Measurements from ENCODE around the gene TUG1. TPM values are rescaled to one million over a fixed set of nuclear protein-coding genes. Genes with fewer than 3 reads are reported as not detected.

Gene TUG1
- total and polyA plus RNA-seq, 4 donors = 11.3 to 32.9 (median 18.2) TPM

GRCh38 chr22:30990690-30991089 lies 21.6 kb downstream of the TUG1 start:
- no peak for DNase-seq (ENCODE audit: low spot score)
- WGBS = 93% methylated on average over 1 of the region's 1 CpG

DNA sequence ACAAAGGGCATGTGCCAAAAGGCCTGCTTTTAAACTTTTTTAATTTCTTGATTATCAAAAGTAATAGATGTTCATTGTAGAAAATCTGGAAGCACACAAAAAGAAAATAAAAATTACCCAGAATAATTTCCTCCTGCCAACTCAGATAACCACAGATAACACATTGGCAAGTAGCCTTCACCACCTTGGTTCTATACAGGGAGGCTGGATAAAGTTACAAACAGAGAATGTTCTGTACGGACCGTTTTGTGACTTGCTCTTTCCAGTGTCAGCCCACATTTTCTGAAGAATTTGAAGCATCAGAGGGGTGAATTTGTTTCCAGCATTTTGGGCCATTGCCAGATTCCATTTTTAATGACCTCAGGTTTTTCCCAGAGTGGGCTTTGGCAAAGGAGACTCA lies 23.5 kb downstream of the TUG1 start:
- DNase-seq (ENCODE audit: low spot score) = no peak
- 62% methylated on average over 2 of the region's 2 CpGs for WGBS
- Histone ChIP-seq H3K4me3 (ENCODE audit: low read depth in 1 of 3, low read length in 3 of 3) (no peak overlapping the region), H3K27ac (ENCODE audit: low read depth in 1 of 2, low read length in 2 of 2) (no peak overlapping the region), H3K36me3 (ENCODE audit: control insufficient read depth in 4 of 4, insufficient read depth in 3 of 4, low read depth in 1 of 4, low read length in 3 of 4) (no peaks in the 10 kb centered on the region), H3K4me1 (ENCODE audit: control insufficient read depth in 4 of 4, insufficient read depth in 4 of 4, low read length in 3 of 4) (no peaks in the 10 kb centered on the region), H3K27me3 (ENCODE audit: control insufficient read depth in 4 of 4, insufficient read depth in 4 of 4, low read length in 3 of 4) (no peaks in the 10 kb centered on the region), H3K9me3 (ENCODE audit: control insufficient read depth in 4 of 4, low read length in 3 of 4) (no peaks in the 10 kb centered on the region), H3K9ac (ENCODE audit: low read depth in 1 of 2, low read length in 2 of 2) (no peak overlapping the region)
- TF ChIP-seq FOXA1 (IDR thresholded peaks at IDR 0.05) = no peak
- TF ChIP-seq REST (IDR thresholded peaks at IDR 0.05) = no peak
- no peak for TF ChIP-seq HNF4G (IDR thresholded peaks at IDR 0.05)
- no peak for TF ChIP-seq EGR1 (IDR thresholded peaks at IDR 0.05; ENCODE audit: low read depth in 2 of 2)
- TF ChIP-seq, protein P1, sequence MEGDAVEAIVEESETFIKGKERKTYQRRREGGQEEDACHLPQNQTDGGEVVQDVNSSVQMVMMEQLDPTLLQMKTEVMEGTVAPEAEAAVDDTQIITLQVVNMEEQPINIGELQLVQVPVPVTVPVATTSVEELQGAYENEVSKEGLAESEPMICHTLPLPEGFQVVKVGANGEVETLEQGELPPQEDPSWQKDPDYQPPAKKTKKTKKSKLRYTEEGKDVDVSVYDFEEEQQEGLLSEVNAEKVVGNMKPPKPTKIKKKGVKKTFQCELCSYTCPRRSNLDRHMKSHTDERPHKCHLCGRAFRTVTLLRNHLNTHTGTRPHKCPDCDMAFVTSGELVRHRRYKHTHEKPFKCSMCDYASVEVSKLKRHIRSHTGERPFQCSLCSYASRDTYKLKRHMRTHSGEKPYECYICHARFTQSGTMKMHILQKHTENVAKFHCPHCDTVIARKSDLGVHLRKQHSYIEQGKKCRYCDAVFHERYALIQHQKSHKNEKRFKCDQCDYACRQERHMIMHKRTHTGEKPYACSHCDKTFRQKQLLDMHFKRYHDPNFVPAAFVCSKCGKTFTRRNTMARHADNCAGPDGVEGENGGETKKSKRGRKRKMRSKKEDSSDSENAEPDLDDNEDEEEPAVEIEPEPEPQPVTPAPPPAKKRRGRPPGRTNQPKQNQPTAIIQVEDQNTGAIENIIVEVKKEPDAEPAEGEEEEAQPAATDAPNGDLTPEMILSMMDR (IDR thresholded peaks at IDR 0.05; ENCODE audit: low read depth, low read length, missing input control) = no peak
- TF ChIP-seq NR2F2 (IDR thresholded peaks at IDR 0.05) = no peak
- TF ChIP-seq JUND (IDR thresholded peaks at IDR 0.05) = no peak
- TF ChIP-seq TAF1 (conservative IDR thresholded peaks at IDR 0.05) = no peak
- TF ChIP-seq, protein P2, sequence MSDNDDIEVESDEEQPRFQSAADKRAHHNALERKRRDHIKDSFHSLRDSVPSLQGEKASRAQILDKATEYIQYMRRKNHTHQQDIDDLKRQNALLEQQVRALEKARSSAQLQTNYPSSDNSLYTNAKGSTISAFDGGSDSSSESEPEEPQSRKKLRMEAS (IDR thresholded peaks at IDR 0.05) = no peak
- TF ChIP-seq, protein P3, sequence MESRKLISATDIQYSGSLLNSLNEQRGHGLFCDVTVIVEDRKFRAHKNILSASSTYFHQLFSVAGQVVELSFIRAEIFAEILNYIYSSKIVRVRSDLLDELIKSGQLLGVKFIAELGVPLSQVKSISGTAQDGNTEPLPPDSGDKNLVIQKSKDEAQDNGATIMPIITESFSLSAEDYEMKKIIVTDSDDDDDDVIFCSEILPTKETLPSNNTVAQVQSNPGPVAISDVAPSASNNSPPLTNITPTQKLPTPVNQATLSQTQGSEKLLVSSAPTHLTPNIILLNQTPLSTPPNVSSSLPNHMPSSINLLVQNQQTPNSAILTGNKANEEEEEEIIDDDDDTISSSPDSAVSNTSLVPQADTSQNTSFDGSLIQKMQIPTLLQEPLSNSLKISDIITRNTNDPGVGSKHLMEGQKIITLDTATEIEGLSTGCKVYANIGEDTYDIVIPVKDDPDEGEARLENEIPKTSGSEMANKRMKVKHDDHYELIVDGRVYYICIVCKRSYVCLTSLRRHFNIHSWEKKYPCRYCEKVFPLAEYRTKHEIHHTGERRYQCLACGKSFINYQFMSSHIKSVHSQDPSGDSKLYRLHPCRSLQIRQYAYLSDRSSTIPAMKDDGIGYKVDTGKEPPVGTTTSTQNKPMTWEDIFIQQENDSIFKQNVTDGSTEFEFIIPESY (IDR thresholded peaks at IDR 0.05) = no peak
- no peak for TF ChIP-seq GABPA (IDR thresholded peaks at IDR 0.05 in 1 of 2, conservative IDR thresholded peaks at IDR 0.05 in 1 of 2)
- TF ChIP-seq, protein P4, sequence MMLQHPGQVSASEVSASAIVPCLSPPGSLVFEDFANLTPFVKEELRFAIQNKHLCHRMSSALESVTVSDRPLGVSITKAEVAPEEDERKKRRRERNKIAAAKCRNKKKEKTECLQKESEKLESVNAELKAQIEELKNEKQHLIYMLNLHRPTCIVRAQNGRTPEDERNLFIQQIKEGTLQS (IDR thresholded peaks at IDR 0.05) = no peak
- TF ChIP-seq YY1 (IDR thresholded peaks at IDR 0.05) = no peak
- no peak for TF ChIP-seq HNF4A (conservative IDR thresholded peaks at IDR 0.05)
- no peak for TF ChIP-seq RAD21 (IDR thresholded peaks at IDR 0.05)
- TF ChIP-seq RXRA (IDR thresholded peaks at IDR 0.05) = no peak
- no peak for TF ChIP-seq FOXA2 (IDR thresholded peaks at IDR 0.05)
- no peak for TF ChIP-seq SP1 (IDR thresholded peaks at IDR 0.05)

More at GRCh38 chr22:30990690-30991089, 21.6 kb downstream of the TUG1 start:
- Histone ChIP-seq H3K36me3 (ENCODE audit: control insufficient read depth in 4 of 4, insufficient read depth in 3 of 4, low read depth in 1 of 4, low read length in 3 of 4) (no peaks in the 10 kb centered on the region), H3K4me3 (ENCODE audit: low read depth in 1 of 3, low read length in 3 of 3) (no peak overlapping the region), H3K4me1 (ENCODE audit: control insufficient read depth in 4 of 4, insufficient read depth in 4 of 4, low read length in 3 of 4) (no peaks in the 10 kb centered on the region), H3K27me3 (ENCODE audit: control insufficient read depth in 4 of 4, insufficient read depth in 4 of 4, low read length in 3 of 4) (no peaks in the 10 kb centered on the region), H3K9ac (ENCODE audit: low read depth in 1 of 2, low read length in 2 of 2) (no peak overlapping the region), H3K9me3 (ENCODE audit: control insufficient read depth in 4 of 4, low read length in 3 of 4) (no peaks in the 10 kb centered on the region), H3K27ac (ENCODE audit: low read depth in 1 of 2, low read length in 2 of 2) (no peak overlapping the region)
- TF ChIP-seq FOXA2 (IDR thresholded peaks at IDR 0.05) (no peak), RAD21 (IDR thresholded peaks at IDR 0.05) (no peak), RXRA (IDR thresholded peaks at IDR 0.05) (no peak), JUND (IDR thresholded peaks at IDR 0.05) (no peak), SP1 (IDR thresholded peaks at IDR 0.05) (no peak), YY1 (IDR thresholded peaks at IDR 0.05) (no peak), FOXA1 (IDR thresholded peaks at IDR 0.05) (no peak), NR2F2 (IDR thresholded peaks at IDR 0.05) (no peak)
- TF ChIP-seq, protein P2 (IDR thresholded peaks at IDR 0.05) = no peak
- TF ChIP-seq, protein P4 (IDR thresholded peaks at IDR 0.05) = no peak
- TF ChIP-seq, protein P1 (IDR thresholded peaks at IDR 0.05; ENCODE audit: low read depth, low read length, missing input control) = no peak
